ENCODE data around the gene ZMYND8.

The ZMYND8 gene

DNA sequence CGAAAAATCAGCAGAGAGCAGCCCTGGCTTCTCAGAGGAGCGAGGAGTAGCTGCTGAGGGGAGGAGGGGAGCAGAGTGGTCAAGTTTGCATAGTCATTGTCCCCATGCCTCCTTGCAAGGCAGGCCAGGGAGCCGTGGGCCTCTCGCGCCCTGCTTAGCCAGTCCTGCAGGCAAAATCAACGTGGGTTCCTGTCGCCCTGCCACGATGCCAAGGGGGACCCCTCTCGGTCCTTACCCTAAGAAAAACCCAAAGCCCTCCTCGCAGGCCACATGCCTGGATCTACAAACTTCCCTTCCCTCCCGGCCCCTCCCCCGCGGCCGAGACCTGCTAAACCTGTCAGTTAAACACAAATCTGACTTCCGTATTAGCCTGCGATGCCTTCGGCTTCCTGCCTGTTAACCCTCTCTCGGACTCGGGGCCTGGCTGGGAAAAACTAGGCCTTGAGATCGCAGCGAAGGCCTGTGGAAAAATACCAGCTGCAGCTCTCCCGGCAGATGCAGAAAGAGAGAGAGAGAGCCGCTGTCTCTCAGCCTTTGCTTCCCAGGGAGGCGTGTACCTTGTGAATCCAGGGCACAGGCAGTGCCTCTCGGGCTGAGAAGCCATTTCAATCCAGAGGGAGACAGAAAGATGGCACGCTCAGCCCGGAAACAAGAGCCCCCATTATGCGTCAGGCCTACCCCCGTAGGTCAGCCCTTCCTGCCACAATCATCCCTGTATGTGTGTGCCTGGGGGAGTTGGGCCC, 968 bp upstream of the ZMYND8 start (continued):
- TF ChIP-seq, protein P1, sequence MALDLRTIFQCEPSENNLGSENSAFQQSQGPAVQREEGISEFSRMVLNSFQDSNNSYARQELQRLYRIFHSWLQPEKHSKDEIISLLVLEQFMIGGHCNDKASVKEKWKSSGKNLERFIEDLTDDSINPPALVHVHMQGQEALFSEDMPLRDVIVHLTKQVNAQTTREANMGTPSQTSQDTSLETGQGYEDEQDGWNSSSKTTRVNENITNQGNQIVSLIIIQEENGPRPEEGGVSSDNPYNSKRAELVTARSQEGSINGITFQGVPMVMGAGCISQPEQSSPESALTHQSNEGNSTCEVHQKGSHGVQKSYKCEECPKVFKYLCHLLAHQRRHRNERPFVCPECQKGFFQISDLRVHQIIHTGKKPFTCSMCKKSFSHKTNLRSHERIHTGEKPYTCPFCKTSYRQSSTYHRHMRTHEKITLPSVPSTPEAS (tag by site-specific recombination; IDR thresholded peaks at IDR 0.05) = peak; percentile 68
- TF ChIP-seq SP2 (tag by site-specific recombination; IDR thresholded peaks at IDR 0.05) (peak; percentile 44), WT1 (tag by site-specific recombination; IDR thresholded peaks at IDR 0.05) (peak; percentile 25; the same call in 1 of the 2 replicates), ZNF621 (tag by site-specific recombination; IDR thresholded peaks at IDR 0.05) (no peak), ZNF580 (tag by site-specific recombination; IDR thresholded peaks at IDR 0.05) (0 out of 2 replicates have a peak, but pooled peaks have one; percentile 41), ZNF600 (tag by site-specific recombination; IDR thresholded peaks at IDR 0.05) (peak; percentile 71), KLF17 (tag by site-specific recombination; IDR thresholded peaks at IDR 0.05) (0 out of 2 replicates have a peak, but pooled peaks have one; percentile 23), ZNF843 (tag by site-specific recombination; IDR thresholded peaks at IDR 0.05) (no peak), ZXDB (tag by site-specific recombination; IDR thresholded peaks at IDR 0.05) (peak; percentile 90), ZNF837 (tag by site-specific recombination; IDR thresholded peaks at IDR 0.05) (peak; percentile 65; the same call in 1 of the 2 replicates), SP7 (tag by site-specific recombination; IDR thresholded peaks at IDR 0.05) (peak; percentile 76; the same call in 1 of the 2 replicates), ZNF677 (tag by site-specific recombination; IDR thresholded peaks at IDR 0.05) (no peak), ZBTB17 (tag by site-specific recombination; IDR thresholded peaks at IDR 0.05) (peak; percentile 95), YY2 (tag by site-specific recombination; IDR thresholded peaks at IDR 0.05) (peak; percentile 61), ZNF664 (tag by site-specific recombination; IDR thresholded peaks at IDR 0.05) (no peak), ZIC2 (tag by site-specific recombination; IDR thresholded peaks at IDR 0.05) (no peak), ZBTB7A (tag by site-specific recombination; IDR thresholded peaks at IDR 0.05; ENCODE audit: low read depth) (no peak), KLF7 (tag by site-specific recombination; IDR thresholded peaks at IDR 0.05; ENCODE audit: borderline replicate concordance) (no peak), ZNF394 (tag by site-specific recombination; IDR thresholded peaks at IDR 0.05; ENCODE audit: borderline replicate concordance) (peak; percentile 98), ZNF18 (tag by site-specific recombination; IDR thresholded peaks at IDR 0.05) (peak; percentile 27; the same call in 1 of the 2 replicates), ZNF561 (tag by site-specific recombination; IDR thresholded peaks at IDR 0.05; ENCODE audit: borderline replicate concordance) (peak; percentile 54; the same call in 1 of the 2 replicates)
- TF ChIP-seq, protein P2, sequence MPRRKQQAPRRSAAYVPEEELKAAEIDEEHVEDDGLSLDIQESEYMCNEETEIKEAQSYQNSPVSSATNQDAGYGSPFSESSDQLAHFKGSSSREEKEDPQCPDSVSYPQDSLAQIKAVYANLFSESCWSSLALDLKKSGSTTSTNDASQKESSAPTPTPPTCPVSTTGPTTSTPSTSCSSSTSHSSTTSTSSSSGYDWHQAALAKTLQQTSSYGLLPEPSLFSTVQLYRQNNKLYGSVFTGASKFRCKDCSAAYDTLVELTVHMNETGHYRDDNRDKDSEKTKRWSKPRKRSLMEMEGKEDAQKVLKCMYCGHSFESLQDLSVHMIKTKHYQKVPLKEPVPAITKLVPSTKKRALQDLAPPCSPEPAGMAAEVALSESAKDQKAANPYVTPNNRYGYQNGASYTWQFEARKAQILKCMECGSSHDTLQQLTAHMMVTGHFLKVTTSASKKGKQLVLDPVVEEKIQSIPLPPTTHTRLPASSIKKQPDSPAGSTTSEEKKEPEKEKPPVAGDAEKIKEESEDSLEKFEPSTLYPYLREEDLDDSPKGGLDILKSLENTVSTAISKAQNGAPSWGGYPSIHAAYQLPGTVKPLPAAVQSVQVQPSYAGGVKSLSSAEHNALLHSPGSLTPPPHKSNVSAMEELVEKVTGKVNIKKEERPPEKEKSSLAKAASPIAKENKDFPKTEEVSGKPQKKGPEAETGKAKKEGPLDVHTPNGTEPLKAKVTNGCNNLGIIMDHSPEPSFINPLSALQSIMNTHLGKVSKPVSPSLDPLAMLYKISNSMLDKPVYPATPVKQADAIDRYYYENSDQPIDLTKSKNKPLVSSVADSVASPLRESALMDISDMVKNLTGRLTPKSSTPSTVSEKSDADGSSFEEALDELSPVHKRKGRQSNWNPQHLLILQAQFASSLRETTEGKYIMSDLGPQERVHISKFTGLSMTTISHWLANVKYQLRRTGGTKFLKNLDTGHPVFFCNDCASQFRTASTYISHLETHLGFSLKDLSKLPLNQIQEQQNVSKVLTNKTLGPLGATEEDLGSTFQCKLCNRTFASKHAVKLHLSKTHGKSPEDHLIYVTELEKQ (tag by site-specific recombination; IDR thresholded peaks at IDR 0.05; ENCODE audit: borderline replicate concordance) = 0 out of 2 replicates have a peak, but pooled peaks have one; percentile 25
- TF ChIP-seq, protein P3, sequence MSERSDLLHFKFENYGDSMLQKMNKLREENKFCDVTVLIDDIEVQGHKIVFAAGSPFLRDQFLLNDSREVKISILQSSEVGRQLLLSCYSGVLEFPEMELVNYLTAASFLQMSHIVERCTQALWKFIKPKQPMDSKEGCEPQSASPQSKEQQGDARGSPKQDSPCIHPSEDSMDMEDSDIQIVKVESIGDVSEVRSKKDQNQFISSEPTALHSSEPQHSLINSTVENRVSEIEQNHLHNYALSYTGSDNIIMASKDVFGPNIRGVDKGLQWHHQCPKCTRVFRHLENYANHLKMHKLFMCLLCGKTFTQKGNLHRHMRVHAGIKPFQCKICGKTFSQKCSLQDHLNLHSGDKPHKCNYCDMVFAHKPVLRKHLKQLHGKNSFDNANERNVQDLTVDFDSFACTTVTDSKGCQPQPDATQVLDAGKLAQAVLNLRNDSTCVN (tag by site-specific recombination; optimal IDR thresholded peaks at IDR 0.05) = peak; percentile 23
- TF ChIP-seq, protein P4, sequence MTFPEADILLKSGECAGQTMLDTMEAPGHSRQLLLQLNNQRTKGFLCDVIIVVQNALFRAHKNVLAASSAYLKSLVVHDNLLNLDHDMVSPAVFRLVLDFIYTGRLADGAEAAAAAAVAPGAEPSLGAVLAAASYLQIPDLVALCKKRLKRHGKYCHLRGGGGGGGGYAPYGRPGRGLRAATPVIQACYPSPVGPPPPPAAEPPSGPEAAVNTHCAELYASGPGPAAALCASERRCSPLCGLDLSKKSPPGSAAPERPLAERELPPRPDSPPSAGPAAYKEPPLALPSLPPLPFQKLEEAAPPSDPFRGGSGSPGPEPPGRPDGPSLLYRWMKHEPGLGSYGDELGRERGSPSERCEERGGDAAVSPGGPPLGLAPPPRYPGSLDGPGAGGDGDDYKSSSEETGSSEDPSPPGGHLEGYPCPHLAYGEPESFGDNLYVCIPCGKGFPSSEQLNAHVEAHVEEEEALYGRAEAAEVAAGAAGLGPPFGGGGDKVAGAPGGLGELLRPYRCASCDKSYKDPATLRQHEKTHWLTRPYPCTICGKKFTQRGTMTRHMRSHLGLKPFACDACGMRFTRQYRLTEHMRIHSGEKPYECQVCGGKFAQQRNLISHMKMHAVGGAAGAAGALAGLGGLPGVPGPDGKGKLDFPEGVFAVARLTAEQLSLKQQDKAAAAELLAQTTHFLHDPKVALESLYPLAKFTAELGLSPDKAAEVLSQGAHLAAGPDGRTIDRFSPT (tag by site-specific recombination; IDR thresholded peaks at IDR 0.05) = 0 out of 2 replicates have a peak, but pooled peaks have one; percentile 9

All from HEK293 (cell line).